ENCODE results near the gene TMEM86A. TPM values are rescaled to one million over a fixed set of nuclear protein-coding genes. Genes with fewer than 3 reads are reported as not detected.
A peak's percentile ranks its signal among the peaks of the same experiment; 100 is the strongest.

Gene TMEM86A
- total RNA-seq, 4 donors from 2014 or later: 0.53 to 4.4 (median 1.9) TPM; not detected in 1

DNA sequence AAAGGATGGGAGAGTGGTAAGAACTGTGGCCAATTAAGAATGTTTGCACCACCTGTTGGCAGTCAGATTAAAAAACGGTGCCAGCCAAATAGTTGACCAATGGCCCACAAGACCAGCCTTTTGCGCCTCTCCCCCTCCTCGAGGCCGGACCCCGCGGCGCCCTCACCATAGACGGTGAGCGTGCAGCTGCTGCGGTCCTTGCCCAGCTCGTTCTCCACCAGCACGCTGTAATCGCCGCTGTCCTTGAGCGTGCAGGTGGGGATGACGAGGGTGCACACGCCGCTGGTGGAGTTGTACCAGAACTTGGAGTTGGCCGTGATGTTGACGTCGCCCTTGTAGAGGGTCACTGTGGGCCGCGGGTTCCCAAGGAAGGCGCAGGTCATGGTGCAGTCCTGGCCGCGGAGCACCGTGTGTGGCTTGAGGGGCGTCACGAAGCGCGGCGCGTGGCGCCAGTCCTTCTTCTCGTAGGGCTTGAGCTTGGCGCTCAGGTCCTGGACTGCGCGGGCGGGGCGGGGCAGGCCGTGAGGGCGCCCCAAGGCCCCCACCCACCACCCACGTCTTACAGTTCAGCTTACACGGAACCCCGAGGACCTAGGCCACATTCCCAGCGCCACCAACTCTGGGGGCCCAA lies 7.2 kb downstream of the TMEM86A start:
- Histone ChIP-seq H3K27ac (peak overlapping the region; percentile 64 to 75 (median 68)), H3K4me1 (peaks cover 3 to 19% (median 7%) of the 10 kb centered on the region in 4 donors), H3K27me3 (no peaks in the 10 kb centered on the region), H3K4me3 (peak overlapping the region; percentile 50 to 59 (median 53)), H3K36me3 (no peaks in the 10 kb centered on the region), H3K9me3 (no peaks in the 10 kb centered on the region)
- no peak for TF ChIP-seq CTCF (IDR thresholded peaks at IDR 0.05)
- peak; percentile 21 to 62 (median 60) for DNase-seq

GRCh38 chr11:18706330-18707243 lies 8.0 kb downstream of the TMEM86A start:
- H3K9me3 ChIP-seq: no peaks in the 10 kb centered on the region
- DNase-seq: peak; percentile 62 to 88 (median 77)
- no peak for TF ChIP-seq CTCF (IDR thresholded peaks at IDR 0.05)
- no peak for TF ChIP-seq POLR2A (IDR thresholded peaks at IDR 0.05)
- H3K4me3 ChIP-seq: peak overlapping the region; percentile 50 to 59 (median 53)
- no peaks in the 10 kb centered on the region for H3K27me3 ChIP-seq
- peak overlapping the region; percentile 64 to 75 (median 68) for H3K27ac ChIP-seq
- H3K36me3 ChIP-seq: no peaks in the 10 kb centered on the region
- H3K4me1 ChIP-seq: peaks cover 3 to 19% (median 7%) of the 10 kb centered on the region in 4 donors

DNA sequence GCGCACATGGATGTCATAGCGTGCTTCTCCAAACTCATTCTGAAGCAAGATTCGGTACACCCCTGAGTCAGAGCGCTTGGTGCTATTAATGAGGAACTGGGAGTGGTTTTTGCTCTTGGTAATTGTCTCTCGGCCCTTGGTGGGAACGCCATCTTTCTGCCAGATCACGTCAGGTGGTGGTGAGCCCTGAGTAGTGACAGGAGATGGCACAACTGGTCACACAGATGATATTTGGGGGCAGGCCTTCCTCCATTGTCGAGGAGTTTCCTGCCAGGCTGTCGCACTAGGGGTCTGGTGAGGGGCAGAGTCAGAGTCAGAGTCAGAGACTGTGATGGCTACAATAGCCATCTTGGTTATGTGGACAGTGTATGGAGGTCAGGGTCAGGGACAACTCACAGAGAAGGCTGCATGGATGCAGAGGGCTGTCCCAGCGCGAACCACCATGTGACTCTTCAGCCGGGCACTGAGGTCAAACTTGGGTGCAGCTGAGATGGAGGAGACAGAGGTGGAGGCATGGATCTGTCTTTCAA lies 9.3 kb downstream of the TMEM86A start:
- TF ChIP-seq POLR2A (IDR thresholded peaks at IDR 0.05) (no peak), CTCF (IDR thresholded peaks at IDR 0.05) (no peak)
- H3K27ac ChIP-seq: no peak overlapping the region
- peaks cover 3 to 19% (median 7%) of the 10 kb centered on the region in 4 donors for H3K4me1 ChIP-seq
- H3K9me3 ChIP-seq: no peaks in the 10 kb centered on the region
- no peak overlapping the region for H3K4me3 ChIP-seq
- H3K27me3 ChIP-seq: no peaks in the 10 kb centered on the region
- H3K36me3 ChIP-seq: no peaks in the 10 kb centered on the region
- DNase-seq: no peak

DNA sequence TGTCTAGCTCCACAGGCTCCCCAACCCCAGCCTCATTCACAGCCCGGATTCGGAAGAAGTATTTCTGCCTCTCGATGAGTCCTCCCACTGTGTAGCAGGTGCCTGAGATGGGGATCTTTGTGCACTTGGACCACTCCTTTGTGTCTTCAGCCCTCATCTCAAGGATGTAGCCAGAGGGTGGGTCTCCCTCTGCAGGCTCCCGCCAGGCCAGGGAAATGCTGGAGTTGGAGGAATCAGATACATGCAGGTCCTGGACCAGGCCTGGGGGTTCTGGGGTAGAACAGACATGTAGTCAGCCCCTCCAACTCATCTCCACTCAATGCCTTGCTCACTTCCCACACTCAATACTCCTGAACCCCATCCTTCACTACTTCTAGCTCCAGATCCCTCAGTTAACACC lies 10.8 kb downstream of the TMEM86A start:
- TF ChIP-seq CTCF (IDR thresholded peaks at IDR 0.05): no peak
- no peak for TF ChIP-seq POLR2A (IDR thresholded peaks at IDR 0.05)

DNA sequence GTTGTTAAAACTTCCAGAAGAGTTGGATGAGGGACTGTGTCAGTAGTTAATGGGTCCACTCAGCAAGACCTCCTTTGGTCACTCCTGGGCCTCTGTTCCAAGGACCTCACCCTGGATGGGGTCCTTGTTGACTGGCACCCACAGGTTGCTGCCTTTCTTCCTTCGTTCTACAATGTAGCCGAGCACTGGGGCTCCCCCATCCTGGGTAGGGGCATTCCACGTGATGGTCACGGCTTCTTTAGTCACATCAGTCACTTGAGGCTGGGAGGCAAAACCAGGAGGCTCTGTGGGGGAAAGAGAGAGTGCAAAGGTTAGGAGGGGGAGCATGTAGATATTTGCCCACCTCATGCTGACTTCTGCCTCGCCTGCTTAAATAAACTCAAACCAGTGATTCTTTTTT lies 12.0 kb downstream of the TMEM86A start:
- Histone ChIP-seq H3K9me3 (no peaks in the 10 kb centered on the region), H3K4me3 (no peak overlapping the region), H3K4me1 (peaks cover 2 to 11% (median 6%) of the 10 kb centered on the region in 4 donors), H3K36me3 (no peaks in the 10 kb centered on the region), H3K27me3 (no peaks in the 10 kb centered on the region), H3K27ac (no peak overlapping the region)
- TF ChIP-seq POLR2A (IDR thresholded peaks at IDR 0.05) (no peak), CTCF (IDR thresholded peaks at IDR 0.05) (no peak)
- no peak for DNase-seq

More for the DNA sequence above, 10.8 kb downstream of the TMEM86A start:
- Histone ChIP-seq H3K4me3 (no peak overlapping the region), H3K36me3 (no peaks in the 10 kb centered on the region), H3K4me1 (peaks cover 3 to 19% (median 7%) of the 10 kb centered on the region in 4 donors), H3K27ac (no peak overlapping the region), H3K9me3 (no peaks in the 10 kb centered on the region), H3K27me3 (no peaks in the 10 kb centered on the region)
- DNase-seq: no peak

Data from Peyer's patch (tissue), 4 donors.